ENCODE measurements around the gene FUNDC1. TPM values are rescaled to one million over a fixed set of nuclear protein-coding genes. Genes with fewer than 3 reads are reported as not detected.

The FUNDC1 gene
- total RNA-seq, result 10 to 100 TPM in 2 of 4 donors, 1 to 10 TPM in 2; 5.7 to 18.0 (median 10.5) TPM

DNA sequence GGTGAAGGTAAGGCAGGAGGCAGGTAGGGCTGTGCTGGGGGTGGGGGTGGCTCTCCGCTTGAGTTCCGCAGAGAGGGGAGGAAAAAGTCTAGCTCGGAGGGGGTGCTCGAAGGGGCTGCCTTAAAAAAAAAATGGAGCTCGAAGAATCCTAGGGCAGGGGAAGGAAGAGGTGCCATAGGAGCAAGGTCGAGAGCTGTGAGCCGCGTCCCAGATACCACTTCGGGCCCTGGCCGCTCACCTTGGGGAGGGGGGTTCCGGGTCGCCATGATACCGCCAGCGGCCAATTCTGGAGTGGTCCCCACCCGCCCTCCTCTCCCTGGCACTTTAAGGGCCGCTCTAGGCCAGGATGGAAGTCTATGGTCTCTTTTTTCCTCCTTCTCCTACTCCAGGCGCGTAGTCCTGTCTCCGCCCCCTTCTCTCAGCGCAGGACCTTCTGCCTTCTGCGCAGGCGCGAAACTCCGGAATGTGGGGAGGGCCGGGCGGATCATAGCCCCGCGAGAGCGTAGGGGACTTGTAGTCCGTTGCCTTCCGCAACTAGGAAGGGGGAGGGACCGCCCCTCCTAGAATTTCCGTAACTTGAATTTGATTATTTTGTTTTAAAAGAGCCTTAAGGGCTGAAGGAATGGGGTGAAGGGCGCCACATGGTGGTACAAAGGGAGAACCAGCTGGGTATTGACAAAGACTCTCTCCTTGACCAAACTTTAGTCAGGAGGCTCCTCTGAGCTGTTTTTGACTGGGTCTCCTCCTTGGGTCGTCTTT lies at the start of gene FUNDC1:
FUNDC1 (minus strand) TSS at position 293 of the 759 bp plus-strand sequence; CDS start at position 266, 27 bp downstream.
- H3K4me3 ChIP-seq, result peak within 1 kb of the TSS; percentile 64
- peak; percentile 90 to 95 for DNase-seq (ENCODE audit: low spot score in 2 of 2)
- H3K27ac ChIP-seq, result peak within 1 kb of the TSS; percentile 81
- WGBS, result 9% methylated on average over 26 of the region's 35 CpGs
- TF ChIP-seq EP300 (IDR thresholded peaks at IDR 0.05) (no peak), POLR2A (IDR thresholded peaks at IDR 0.05) (peak in 1 of 2 donors; percentile 54), POLR2AphosphoS5 (IDR thresholded peaks at IDR 0.05) (no peak)
- TF ChIP-seq, protein P1, sequence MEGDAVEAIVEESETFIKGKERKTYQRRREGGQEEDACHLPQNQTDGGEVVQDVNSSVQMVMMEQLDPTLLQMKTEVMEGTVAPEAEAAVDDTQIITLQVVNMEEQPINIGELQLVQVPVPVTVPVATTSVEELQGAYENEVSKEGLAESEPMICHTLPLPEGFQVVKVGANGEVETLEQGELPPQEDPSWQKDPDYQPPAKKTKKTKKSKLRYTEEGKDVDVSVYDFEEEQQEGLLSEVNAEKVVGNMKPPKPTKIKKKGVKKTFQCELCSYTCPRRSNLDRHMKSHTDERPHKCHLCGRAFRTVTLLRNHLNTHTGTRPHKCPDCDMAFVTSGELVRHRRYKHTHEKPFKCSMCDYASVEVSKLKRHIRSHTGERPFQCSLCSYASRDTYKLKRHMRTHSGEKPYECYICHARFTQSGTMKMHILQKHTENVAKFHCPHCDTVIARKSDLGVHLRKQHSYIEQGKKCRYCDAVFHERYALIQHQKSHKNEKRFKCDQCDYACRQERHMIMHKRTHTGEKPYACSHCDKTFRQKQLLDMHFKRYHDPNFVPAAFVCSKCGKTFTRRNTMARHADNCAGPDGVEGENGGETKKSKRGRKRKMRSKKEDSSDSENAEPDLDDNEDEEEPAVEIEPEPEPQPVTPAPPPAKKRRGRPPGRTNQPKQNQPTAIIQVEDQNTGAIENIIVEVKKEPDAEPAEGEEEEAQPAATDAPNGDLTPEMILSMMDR (IDR thresholded peaks at IDR 0.05), result peak; percentile 15 to 31
- no peaks in the 10 kb centered on the region for H3K9me3 ChIP-seq
- no peaks in the 10 kb centered on the region for H3K27me3 ChIP-seq
- peaks cover 20% of the 10 kb centered on the region for H3K4me1 ChIP-seq
- no peaks in the 10 kb centered on the region for H3K36me3 ChIP-seq

- 87% methylated on average over 3 of the region's 3 CpGs for WGBS
- Histone ChIP-seq H3K4me1 (no peaks in the 10 kb centered on the region), H3K4me3 (no peak overlapping the region), H3K36me3 (no peaks in the 10 kb centered on the region), H3K27ac (no peak overlapping the region), H3K9me3 (no peaks in the 10 kb centered on the region), H3K27me3 (no peaks in the 10 kb centered on the region)
- TF ChIP-seq POLR2A (IDR thresholded peaks at IDR 0.05) (no peak), EP300 (IDR thresholded peaks at IDR 0.05) (no peak), POLR2AphosphoS5 (IDR thresholded peaks at IDR 0.05) (no peak)
- TF ChIP-seq, protein P1 (IDR thresholded peaks at IDR 0.05), result no peak
- no peak for DNase-seq (ENCODE audit: low spot score in 2 of 2)
These were observed 43.2 kb upstream of the FUNDC1 start for GRCh38 chrX:44585866-44586265.

- no peak for DNase-seq (ENCODE audit: low spot score in 2 of 2)
- H3K4me3 ChIP-seq, result no peak overlapping the region
- no peaks in the 10 kb centered on the region for H3K27me3 ChIP-seq
- no peak overlapping the region for H3K27ac ChIP-seq
- H3K9me3 ChIP-seq, result no peaks in the 10 kb centered on the region
- H3K36me3 ChIP-seq, result no peaks in the 10 kb centered on the region
- 69% methylated on average over 3 of the region's 3 CpGs for WGBS
- H3K4me1 ChIP-seq, result no peaks in the 10 kb centered on the region
- TF ChIP-seq POLR2A (IDR thresholded peaks at IDR 0.05) (no peak), EP300 (IDR thresholded peaks at IDR 0.05) (no peak), POLR2AphosphoS5 (IDR thresholded peaks at IDR 0.05) (no peak)
- TF ChIP-seq, protein P1 (IDR thresholded peaks at IDR 0.05), result no peak
These were observed 37.8 kb upstream of the FUNDC1 start for GRCh38 chrX:44580466-44580865.

- Histone ChIP-seq H3K4me3 (no peak overlapping the region), H3K27ac (no peak overlapping the region), H3K27me3 (no peaks in the 10 kb centered on the region), H3K4me1 (no peaks in the 10 kb centered on the region), H3K9me3 (no peaks in the 10 kb centered on the region), H3K36me3 (no peaks in the 10 kb centered on the region)
- 92% methylated on average over 4 of the region's 4 CpGs for WGBS
- DNase-seq (ENCODE audit: low spot score in 2 of 2), result no peak
- TF ChIP-seq POLR2AphosphoS5 (IDR thresholded peaks at IDR 0.05), result no peak
These were observed 29.8 kb upstream of the FUNDC1 start for GRCh38 chrX:44572340-44572938.

DNA sequence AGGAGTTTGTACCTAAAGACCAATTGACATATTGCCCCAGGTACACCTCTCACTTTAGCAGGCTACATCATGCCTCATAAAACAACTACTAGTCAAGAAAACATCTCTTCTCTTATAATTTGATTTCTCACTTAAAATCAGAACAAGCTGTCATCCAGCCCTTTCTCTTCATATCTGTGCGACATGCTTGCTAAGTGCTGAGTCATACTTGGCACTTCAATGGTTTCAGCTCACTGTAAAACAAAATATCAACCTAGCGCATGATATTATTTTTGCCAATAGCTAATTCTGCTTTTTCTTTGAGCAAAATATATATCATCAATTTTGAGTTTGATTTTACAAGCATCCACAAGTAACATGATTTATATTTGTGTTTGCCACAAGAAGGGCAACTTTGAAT lies 27.9 kb upstream of the FUNDC1 start:
- Histone ChIP-seq H3K9me3 (no peaks in the 10 kb centered on the region), H3K27me3 (no peaks in the 10 kb centered on the region), H3K36me3 (no peaks in the 10 kb centered on the region), H3K4me1 (no peaks in the 10 kb centered on the region), H3K27ac (no peak overlapping the region), H3K4me3 (no peak overlapping the region)
- TF ChIP-seq POLR2A (IDR thresholded peaks at IDR 0.05) (no peak), EP300 (IDR thresholded peaks at IDR 0.05) (no peak), POLR2AphosphoS5 (IDR thresholded peaks at IDR 0.05) (no peak)
- TF ChIP-seq, protein P1 (IDR thresholded peaks at IDR 0.05), result no peak
- no peak for DNase-seq (ENCODE audit: low spot score in 2 of 2)
- 43% methylated on average over 2 of the region's 2 CpGs for WGBS

Data from suprapubic skin (tissue), 4 donors.